Vagina (tissue), 2 donors: Measurements from ENCODE around the gene ARHGEF5.
"Not testable (repeated sequence)": the region's sequence is repeated elsewhere in the genome, so short reads cannot be mapped to it uniquely, and the experiment has no call there.

Experiments used
- POLR2A ChIP-seq, 2 donors: fragments of 450-650 bp; IDR thresholded peaks; one replicate each; pipeline ENCODE4 v1.6.1; 2017; ENCODE audit warnings: antibody characterized with exemption in 2 of 2, mild to moderate bottlenecking in 2 of 2, moderate library complexity in 2 of 2
- TF ChIP-seq, protein P1 (sequence below), 3 experiments: fragments of 450-650 bp in 2 of 3; fragments of 200-600 bp in 1 of 3; sonication (generic) in 1 of 3; IDR thresholded peaks; one replicate each; pipeline ENCODE4 v1.5.1; 2017 to 2019; ENCODE audit warnings: antibody characterized with exemption in 3 of 3, mild to moderate bottlenecking in 2 of 3, moderate library complexity in 2 of 3

DNA sequence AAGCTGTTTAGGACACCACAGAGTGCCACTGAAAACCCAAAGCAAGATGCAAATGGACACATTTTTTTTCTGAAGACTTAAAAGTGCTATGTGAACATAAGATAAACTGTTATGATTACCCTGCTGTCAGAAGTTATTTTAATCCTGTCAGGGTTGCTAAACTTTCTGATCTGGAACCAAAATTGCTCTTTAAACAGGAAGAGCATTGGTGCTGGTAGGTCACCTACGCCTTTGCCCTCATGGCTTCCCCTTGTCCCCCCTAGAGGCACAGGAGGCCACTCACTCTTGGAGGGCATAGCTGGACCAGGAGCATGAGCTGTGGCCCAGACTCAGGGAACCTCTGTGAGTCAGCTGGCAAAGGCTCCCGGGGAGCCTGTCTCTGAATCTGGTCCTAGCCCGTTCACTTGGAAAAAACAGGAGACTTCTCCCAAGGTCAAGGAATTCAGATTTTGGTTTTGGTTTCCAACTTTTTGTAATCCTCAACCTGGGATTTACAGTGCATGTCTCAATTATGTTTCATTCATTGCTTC is 33.5 kb upstream of the ARHGEF5 start:
- TF ChIP-seq, protein P1, sequence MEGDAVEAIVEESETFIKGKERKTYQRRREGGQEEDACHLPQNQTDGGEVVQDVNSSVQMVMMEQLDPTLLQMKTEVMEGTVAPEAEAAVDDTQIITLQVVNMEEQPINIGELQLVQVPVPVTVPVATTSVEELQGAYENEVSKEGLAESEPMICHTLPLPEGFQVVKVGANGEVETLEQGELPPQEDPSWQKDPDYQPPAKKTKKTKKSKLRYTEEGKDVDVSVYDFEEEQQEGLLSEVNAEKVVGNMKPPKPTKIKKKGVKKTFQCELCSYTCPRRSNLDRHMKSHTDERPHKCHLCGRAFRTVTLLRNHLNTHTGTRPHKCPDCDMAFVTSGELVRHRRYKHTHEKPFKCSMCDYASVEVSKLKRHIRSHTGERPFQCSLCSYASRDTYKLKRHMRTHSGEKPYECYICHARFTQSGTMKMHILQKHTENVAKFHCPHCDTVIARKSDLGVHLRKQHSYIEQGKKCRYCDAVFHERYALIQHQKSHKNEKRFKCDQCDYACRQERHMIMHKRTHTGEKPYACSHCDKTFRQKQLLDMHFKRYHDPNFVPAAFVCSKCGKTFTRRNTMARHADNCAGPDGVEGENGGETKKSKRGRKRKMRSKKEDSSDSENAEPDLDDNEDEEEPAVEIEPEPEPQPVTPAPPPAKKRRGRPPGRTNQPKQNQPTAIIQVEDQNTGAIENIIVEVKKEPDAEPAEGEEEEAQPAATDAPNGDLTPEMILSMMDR (IDR thresholded peaks at IDR 0.05): not testable (repeated sequence)
- not testable (repeated sequence) for TF ChIP-seq POLR2A (IDR thresholded peaks at IDR 0.05)
